OCI-LY3 (cell line): ENCODE data around the gene YPEL3.
A peak's percentile ranks its signal among the peaks of the same experiment; 100 is the strongest.

ENCODE experiments used
- H2AFZ ChIP-seq: fragments of 200-600, 300-600 bp; shearing (Covaris generic); 2 replicates; pipeline ENCODE4 v1.6.0; 2014; ENCODE audit warnings: antibody characterized with exemption, low read depth, low read length
- H3K27ac ChIP-seq: fragments of 200-600, 300-600 bp; sonication (generic); 2 replicates; pipeline ENCODE4 v1.5.1; 2014; ENCODE audit warnings: mild to moderate bottlenecking, low read length, moderate library complexity, mixed read lengths
- H3K27me3 ChIP-seq: fragments of 200-600, 300-600 bp; sonication (generic); 2 replicates; pipeline ENCODE4 v1.6.1; 2014; ENCODE audit warnings: low read depth, low read length, mixed read lengths
- H3K36me3 ChIP-seq: fragments of 200-600, 300-600 bp; sonication (generic); replicated peaks from 2 replicates; pipeline ENCODE3; 2014; ENCODE audit warnings: low read depth, low read length, mixed read lengths
- H3K4me1 ChIP-seq: fragments of 300-600, 200-600 bp; sonication (generic); 2 replicates; pipeline ENCODE4 v1.6.1; 2014; ENCODE audit warnings: low read length, mixed read lengths
- H3K4me2 ChIP-seq: fragments of 200-600, 300-600 bp; sonication (generic); 2 replicates; pipeline ENCODE4 v1.6.1; 2014; ENCODE audit warnings: low read length, mixed read lengths
- H3K4me3 ChIP-seq: fragments of 300-600, 200-600 bp; sonication (generic); 2 replicates; pipeline ENCODE4 v1.5.1; 2014; ENCODE audit warnings: antibody characterized with exemption, mild to moderate bottlenecking, low read length, moderate library complexity
- H3K79me2 ChIP-seq: fragments of 300-600, 200-600 bp; shearing (Covaris generic); 2 replicates; pipeline ENCODE4 v1.6.1; 2014; ENCODE audit warnings: mild to moderate bottlenecking, low read length, mixed read lengths
- H3K9ac ChIP-seq: fragments of 300-600, 200-600 bp; shearing (Covaris generic); 2 replicates; pipeline ENCODE4 v1.6.0; 2014; ENCODE audit warnings: mild to moderate bottlenecking, low read length, moderate library complexity
- H3K9me3 ChIP-seq: fragments of 200-600, 300-600 bp; shearing (Covaris generic); 2 replicates; pipeline ENCODE4 v1.6.1; 2014; ENCODE audit warnings: low read length, mixed read lengths; ENCODE audit not compliant: insufficient read depth
- H4K20me1 ChIP-seq: fragments of 200-600, 300-600 bp; sonication (generic); 2 replicates; pipeline ENCODE4 v1.6.1; 2016; ENCODE audit warnings: low read length, mixed read lengths; ENCODE audit not compliant: insufficient read depth
- CTCF ChIP-seq: fragments of 200-600, 300-600 bp; sonication (generic); IDR thresholded peaks from 2 replicates; pipeline ENCODE4 v1.5.1; 2014; ENCODE audit warnings: antibody characterized with exemption, low read length, low read depth
- EZH2phosphoT487 ChIP-seq: fragments of 200-600 bp; shearing (Covaris generic); IDR thresholded peaks from 2 replicates; pipeline ENCODE4 v1.6.1; 2018; ENCODE audit warnings: antibody characterized with exemption, mixed run types, low read depth

The YPEL3 gene

GRCh38 chr16:30078744-30079143, 17.3 kb downstream of the YPEL3 start:
- no peaks in the 10 kb centered on the region for H3K27me3 ChIP-seq
- TF ChIP-seq CTCF (no peak), EZH2phosphoT487 (no peak)
- H3K9me3 ChIP-seq: no peaks in the 10 kb centered on the region
- peaks cover 16% of the 10 kb centered on the region for H3K4me1 ChIP-seq
- no peak overlapping the region for H3K9ac ChIP-seq
- H3K4me3 ChIP-seq: no peak overlapping the region
- peaks cover 50% of the 10 kb centered on the region for H3K36me3 ChIP-seq
- no peak overlapping the region for H2AFZ ChIP-seq
- H3K4me2 ChIP-seq: no peak overlapping the region
- no peak overlapping the region for H3K27ac ChIP-seq
- H3K79me2 ChIP-seq: peaks cover 42% of the 10 kb centered on the region
- peaks cover 9% of the 10 kb centered on the region for H4K20me1 ChIP-seq

- Histone ChIP-seq H4K20me1 (peaks cover 9% of the 10 kb centered on the region), H3K27me3 (no peaks in the 10 kb centered on the region), H3K4me2 (no peak overlapping the region), H3K79me2 (peaks cover 42% of the 10 kb centered on the region), H3K27ac (no peak overlapping the region), H3K4me1 (peaks cover 16% of the 10 kb centered on the region), H3K9me3 (no peaks in the 10 kb centered on the region), H3K9ac (no peak overlapping the region), H2AFZ (no peak overlapping the region), H3K36me3 (peaks cover 41% of the 10 kb centered on the region), H3K4me3 (no peak overlapping the region)
- TF ChIP-seq EZH2phosphoT487: no peak
- TF ChIP-seq CTCF: no peak
Measured at GRCh38 chr16:30077656-30078055, 18.4 kb downstream of the YPEL3 start.

GRCh38 chr16:30076276-30076791, 19.7 kb downstream of the YPEL3 start:
- no peak overlapping the region for H2AFZ ChIP-seq
- peaks cover 9% of the 10 kb centered on the region for H4K20me1 ChIP-seq
- H3K4me3 ChIP-seq: peak overlapping the region; percentile 83
- TF ChIP-seq EZH2phosphoT487 (no peak), CTCF (no peak)
- no peaks in the 10 kb centered on the region for H3K27me3 ChIP-seq
- peak overlapping the region; percentile 79 for H3K9ac ChIP-seq
- peaks cover 42% of the 10 kb centered on the region for H3K36me3 ChIP-seq
- H3K79me2 ChIP-seq: peaks cover 42% of the 10 kb centered on the region
- peak overlapping the region; percentile 73 for H3K27ac ChIP-seq
- no peaks in the 10 kb centered on the region for H3K9me3 ChIP-seq
- peak overlapping the region; percentile 94 for H3K4me2 ChIP-seq
- H3K4me1 ChIP-seq: peaks cover 16% of the 10 kb centered on the region

- peaks cover 42% of the 10 kb centered on the region for H3K79me2 ChIP-seq
- H3K9ac ChIP-seq: peak within 1 kb of the TSS; percentile 79
- H4K20me1 ChIP-seq: peaks cover 11% of the 10 kb centered on the region
- H3K36me3 ChIP-seq: peaks cover 40% of the 10 kb centered on the region
- no peak for TF ChIP-seq EZH2phosphoT487
- TF ChIP-seq CTCF: no peak
- no peaks in the 10 kb centered on the region for H3K9me3 ChIP-seq
- H3K27ac ChIP-seq: peak within 1 kb of the TSS; percentile 73
- no peaks in the 10 kb centered on the region for H3K27me3 ChIP-seq
- peaks cover 16% of the 10 kb centered on the region for H3K4me1 ChIP-seq
- peak within 1 kb of the TSS; percentile 94 for H3K4me2 ChIP-seq
- no peak within 1 kb of the TSS for H2AFZ ChIP-seq
- peak within 1 kb of the TSS; percentile 83 for H3K4me3 ChIP-seq
Measured at GRCh38 chr16:30075503-30076275, 20.3 kb downstream of the YPEL3 start, which contains the start of gene PPP4C. Gene PPP4C, plus strand, starts transcription at chr16:30075994. Its CDS starts 384 bp downstream, at chr16:30076378.
